ENCODE measurements around the gene DNAH3. TPM values are rescaled to one million over a fixed set of nuclear protein-coding genes. Genes with fewer than 3 reads are reported as not detected.

The DNAH3 gene
- total and polyA plus RNA-seq, 2 of the 8 experiments (the other 6 are each of a cell fraction or from before 2014, with no cell fraction given), result 0.57 to 0.71 TPM

DNA sequence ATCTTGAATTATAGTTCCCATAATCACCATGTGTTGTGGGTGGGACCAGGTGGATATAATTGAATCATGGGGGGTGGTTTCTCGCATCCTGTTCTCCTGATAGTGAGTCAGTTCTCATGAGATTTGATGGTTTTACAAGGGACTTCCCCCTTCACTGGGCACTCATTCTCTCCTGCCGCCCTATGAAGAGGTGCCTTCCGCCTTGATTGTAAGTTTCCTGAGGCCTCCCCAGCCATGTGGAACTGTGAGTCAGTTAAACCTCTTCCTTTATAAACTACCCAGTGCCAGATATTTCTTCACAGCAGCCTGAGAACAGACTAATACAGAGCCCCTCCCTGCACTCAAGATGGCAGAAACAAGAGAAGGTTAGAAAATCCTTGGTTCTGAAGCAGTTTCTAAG, 34.2 kb upstream of the DNAH3 start:
- Histone ChIP-seq H3K27ac (ENCODE audit: low read depth, low read length) (no peak overlapping the region), H3K4me1 (replicated peaks in 1 of 4; ENCODE audit: control insufficient read depth in 3 of 4, insufficient read depth in 4 of 4, low read length in 3 of 4) (no peaks in the 10 kb centered on the region)
- CTCF ChIA-PET (ENCODE audit: partially characterized antibody), result interaction anchor here (1.0 to 5.1 kb wide), 4 partner anchors 29 to 116 kb away, joined by 3 to 20 read pairs (median 14); partner anchors contain the start of gene CRYM

More for the DNA sequence above, 34.2 kb upstream of the DNAH3 start:
- no peak overlapping the region for H4K8ac ChIP-seq (ENCODE audit: extremely low read depth, insufficient read depth, low read length)
- 88% methylated on average over 3 of the region's 3 CpGs; no CpG with 5 or more reads in 1 of the 2 experiments for WGBS, 2 experiments (ENCODE audit: extremely low coverage in 1 of 2, insufficient coverage in 1 of 2, insufficient read length in 1 of 2, insufficient replicate concordance in 2 of 2, low coverage in 1 of 2, low lambda C conversion rate in 2 of 2, missing lambda C conversion rate in 1 of 2)
- H3K9me3 ChIP-seq (ENCODE audit: insufficient read depth in 2 of 2, low read depth in 1 of 2, low read length in 1 of 2), result peaks cover 10% of the 10 kb centered on the region in 2 experiments
- FAIRE-seq (no peak), DNase-seq (ENCODE audit: low read depth in 1 of 2, low spot score in 2 of 2) (no peak)
- no peak overlapping the region for H3K14ac ChIP-seq (ENCODE audit: insufficient read length)
- no peaks in the 10 kb centered on the region for H3K23me2 ChIP-seq (ENCODE audit: low read depth, low read length)
- no peak overlapping the region for H3K56ac ChIP-seq (replicated peaks; ENCODE audit: insufficient read length, low read depth, low read length)
- no peak overlapping the region for H2BK5ac ChIP-seq (ENCODE audit: low read depth, low read length)
- no peak overlapping the region for H3K4me2 ChIP-seq (ENCODE audit: insufficient read depth in 1 of 2, low read depth in 2 of 2, low read length in 2 of 2)
- no peak overlapping the region for H2AFZ ChIP-seq (ENCODE audit: low read length)
- H3K23ac ChIP-seq (ENCODE audit: insufficient read length), result no peak overlapping the region
- H2BK12ac ChIP-seq (ENCODE audit: low read depth, low read length), result no peak overlapping the region
- H2AK5ac ChIP-seq (ENCODE audit: low read depth, low read length), result no peak overlapping the region
- H3K79me2 ChIP-seq (ENCODE audit: control insufficient read depth in 1 of 2, insufficient read depth in 2 of 2, low read length in 2 of 2), result no peaks in the 10 kb centered on the region
- no peak overlapping the region for H3K18ac ChIP-seq (ENCODE audit: extremely low read depth, low read length)
- no peak overlapping the region for H2BK15ac ChIP-seq (ENCODE audit: low read length)
- POLR2A ChIA-PET (ENCODE audit: partially characterized antibody), result interaction anchor here (0.8 kb wide), 1 partner anchor 26 kb away, joined by 3 read pairs; the partner anchor contains the start of gene LDAF1
- H3K36me3 ChIP-seq (ENCODE audit: control insufficient read depth in 2 of 4, insufficient read depth in 4 of 4, low read length in 3 of 4), result peaks cover 5 to 28% (median 22%) of the 10 kb centered on the region in 4 experiments
- H2BK20ac ChIP-seq (ENCODE audit: low read length), result no peak overlapping the region
- no peak overlapping the region for H2BK120ac ChIP-seq (replicated peaks; ENCODE audit: low read depth, low read length)
- H4K91ac ChIP-seq (replicated peaks; ENCODE audit: insufficient read length, low read length), result no peak overlapping the region
- no peak overlapping the region for H3K4me3 ChIP-seq (ENCODE audit: extremely low read depth in 1 of 4, insufficient read depth in 2 of 4, low read depth in 3 of 4, low read length in 4 of 4)
- TF ChIP-seq MAFK (IDR thresholded peaks at IDR 0.05; ENCODE audit: low read depth, low read length), result no peak
- TF ChIP-seq TEAD4 (IDR thresholded peaks at IDR 0.05; ENCODE audit: low read depth, low read length), result no peak
- no peak for TF ChIP-seq TBP (IDR thresholded peaks at IDR 0.05; ENCODE audit: low read depth, low read length)
- H3K9ac ChIP-seq (replicated peaks in 1 of 4; ENCODE audit: extremely low read depth in 1 of 4, low read depth in 3 of 4, low read length in 3 of 4), result no peak overlapping the region
- H3K27me3 ChIP-seq (replicated peaks in 1 of 4; ENCODE audit: control insufficient read depth in 3 of 4, extremely low read depth in 1 of 4, insufficient read depth in 3 of 4, low read length in 3 of 4), result peaks cover 0 to 2% (median 0%) of the 10 kb centered on the region in 4 experiments; a peak in 2 of 7 replicates
- H3K79me1 ChIP-seq (ENCODE audit: low read depth, low read length), result no peaks in the 10 kb centered on the region
- H4K5ac ChIP-seq (ENCODE audit: insufficient read length, low read depth, low read length), result no peak overlapping the region
- no peaks in the 10 kb centered on the region for H4K20me1 ChIP-seq (replicated peaks in 1 of 2; ENCODE audit: control insufficient read depth in 1 of 2, insufficient read depth in 2 of 2, low read length in 2 of 2)
- H3K4ac ChIP-seq (replicated peaks; ENCODE audit: insufficient read length, low read depth, low read length), result no peak overlapping the region

Measured in H1 (cell line).